ENCODE results near the gene NLRP1. TPM values are rescaled to one million over a fixed set of nuclear protein-coding genes. Genes with fewer than 3 reads are reported as not detected.

NLRP1 gene
- polyA plus RNA-seq, 3 donors = 41.4 to 43.0 (median 42.5) TPM

GRCh38 chr17:5485270-5486205 lies 98.8 kb downstream of the NLRP1 start, which contains the start of gene DERL2:
Gene DERL2, minus strand, starts transcription at chr17:5486178. Its CDS starts 17 bp downstream, at chr17:5486161.
- DNase-seq (ENCODE audit: low read depth in 3 of 3, low spot score in 2 of 3) = no peak

GRCh38 chr17:5481451-5481850 lies 102.9 kb downstream of the NLRP1 start:
- DNase-seq (ENCODE audit: low read depth in 3 of 3, low spot score in 2 of 3) = no peak

GRCh38 chr17:5480962-5481361 lies 103.3 kb downstream of the NLRP1 start:
- DNase-seq (ENCODE audit: low read depth in 3 of 3, low spot score in 2 of 3) = no peak

- no peak for DNase-seq (ENCODE audit: low read depth in 3 of 3, low spot score in 2 of 3)
Measured at GRCh38 chr17:5478992-5479391, 105.3 kb downstream of the NLRP1 start.

- no peak for DNase-seq (ENCODE audit: low read depth in 3 of 3, low spot score in 2 of 3)
Measured at GRCh38 chr17:5473906-5474305, 110.4 kb downstream of the NLRP1 start.

- DNase-seq (ENCODE audit: low read depth in 3 of 3, low spot score in 2 of 3) = no peak
Measured at GRCh38 chr17:5472511-5472910, 111.8 kb downstream of the NLRP1 start.

GRCh38 chr17:5468075-5468473 lies 116.2 kb downstream of the NLRP1 start:
- no peak for DNase-seq (ENCODE audit: low read depth in 3 of 3, low spot score in 2 of 3)

GRCh38 chr17:5467416-5467815 lies 116.9 kb downstream of the NLRP1 start:
- DNase-seq (ENCODE audit: low read depth in 3 of 3, low spot score in 2 of 3) = no peak

- DNase-seq (ENCODE audit: low read depth in 3 of 3, low spot score in 2 of 3) = no peak
Measured at GRCh38 chr17:5466295-5466694, 118.0 kb downstream of the NLRP1 start.

GRCh38 chr17:5464717-5465507 lies 119.4 kb downstream of the NLRP1 start:
- DNase-seq (ENCODE audit: low read depth in 3 of 3, low spot score in 2 of 3) = no peak

Other genes starting within 250 kb of the NLRP1 start
- gene NUP88, start 164.8 kb downstream of the NLRP1 start, polyA plus RNA-seq (ENCODE audit: insufficient read length in 3 of 3) = 10 to 100 TPM; 74.0 to 88.2 (median 82.7) TPM
- gene RPAIN, start 164.3 kb downstream of the NLRP1 start, polyA plus RNA-seq (ENCODE audit: insufficient read length in 3 of 3) = 10 to 100 TPM; 56.9 to 64.7 (median 58.1) TPM
- 100 to 1,000 TPM; 174 to 189 (median 187) TPM for gene C1QBP, start 145.4 kb downstream of the NLRP1 start, polyA plus RNA-seq (ENCODE audit: insufficient read length in 3 of 3)
- gene DHX33, start 115.5 kb downstream of the NLRP1 start, polyA plus RNA-seq (ENCODE audit: insufficient read length in 3 of 3) = 10 to 100 TPM; 17.4 to 19.5 (median 17.6) TPM
- 10 to 100 TPM; 85.0 to 87.1 (median 86.5) TPM for gene DERL2, start 98.3 kb downstream of the NLRP1 start, polyA plus RNA-seq (ENCODE audit: insufficient read length in 3 of 3)
- 10 to 100 TPM; 34.2 to 43.2 (median 35.0) TPM for gene MIS12, start 97.9 kb downstream of the NLRP1 start, polyA plus RNA-seq (ENCODE audit: insufficient read length in 3 of 3)

Measured in right renal cortex interstitium (tissue), 3 donors.